D721Med (cell line): ENCODE data around the gene SLC26A9.

ENCODE experiments used
- DNase-seq: peaks from one replicate; pipeline ENCODE4 v3.0.0; 2011; ENCODE audit warnings: low spot score; ENCODE audit not compliant: insufficient read length
- FAIRE-seq: peaks from 2 replicates; lab custom pipeline; 2011; peaks lifted over from hg19 to GRCh38; lab: Jason Lieb, UNC
- TF ChIP-seq, protein P1 (sequence below): IDR thresholded peaks from 2 replicates; pipeline ENCODE4 v1.5.1; 2012; ENCODE audit warnings: mild to moderate bottlenecking, control low read depth; ENCODE audit not compliant: insufficient read depth; ENCODE audit errors: missing control alignments

SLC26A9 gene

DNA sequence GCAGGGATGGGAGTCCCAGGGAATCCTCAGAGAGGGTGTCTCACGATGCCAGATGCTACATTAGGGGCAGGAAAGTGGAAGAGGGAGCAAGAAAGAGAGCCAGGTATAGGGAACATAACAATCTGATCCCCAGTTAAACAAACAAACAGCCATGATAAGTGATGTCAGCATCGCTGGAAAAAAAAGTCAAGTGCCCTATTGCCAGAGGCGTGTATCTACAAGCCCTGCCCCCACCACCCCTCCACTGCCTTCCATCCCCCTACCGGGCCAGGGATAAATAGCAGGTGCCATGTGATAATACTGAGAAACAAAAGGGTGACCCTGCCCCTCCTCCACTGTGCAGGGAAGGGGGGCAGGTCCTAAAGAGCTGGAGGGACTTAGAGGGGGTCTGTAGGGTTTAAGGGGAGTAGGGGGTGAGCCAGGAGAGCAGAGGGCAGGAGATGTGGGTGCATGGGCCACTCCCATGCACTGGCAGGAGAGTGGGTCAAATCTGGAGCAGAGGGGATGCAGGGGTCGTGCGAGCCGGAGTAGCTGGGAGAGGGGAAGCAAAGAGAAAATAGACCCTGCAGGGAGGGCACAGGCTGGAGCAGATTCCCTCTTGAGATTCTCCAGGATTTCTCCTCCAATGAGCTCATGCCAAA lies 3.4 kb downstream of the SLC26A9 start:
- FAIRE-seq: no peak
- no peak for DNase-seq
- TF ChIP-seq, protein P1, sequence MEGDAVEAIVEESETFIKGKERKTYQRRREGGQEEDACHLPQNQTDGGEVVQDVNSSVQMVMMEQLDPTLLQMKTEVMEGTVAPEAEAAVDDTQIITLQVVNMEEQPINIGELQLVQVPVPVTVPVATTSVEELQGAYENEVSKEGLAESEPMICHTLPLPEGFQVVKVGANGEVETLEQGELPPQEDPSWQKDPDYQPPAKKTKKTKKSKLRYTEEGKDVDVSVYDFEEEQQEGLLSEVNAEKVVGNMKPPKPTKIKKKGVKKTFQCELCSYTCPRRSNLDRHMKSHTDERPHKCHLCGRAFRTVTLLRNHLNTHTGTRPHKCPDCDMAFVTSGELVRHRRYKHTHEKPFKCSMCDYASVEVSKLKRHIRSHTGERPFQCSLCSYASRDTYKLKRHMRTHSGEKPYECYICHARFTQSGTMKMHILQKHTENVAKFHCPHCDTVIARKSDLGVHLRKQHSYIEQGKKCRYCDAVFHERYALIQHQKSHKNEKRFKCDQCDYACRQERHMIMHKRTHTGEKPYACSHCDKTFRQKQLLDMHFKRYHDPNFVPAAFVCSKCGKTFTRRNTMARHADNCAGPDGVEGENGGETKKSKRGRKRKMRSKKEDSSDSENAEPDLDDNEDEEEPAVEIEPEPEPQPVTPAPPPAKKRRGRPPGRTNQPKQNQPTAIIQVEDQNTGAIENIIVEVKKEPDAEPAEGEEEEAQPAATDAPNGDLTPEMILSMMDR: no peak

DNA sequence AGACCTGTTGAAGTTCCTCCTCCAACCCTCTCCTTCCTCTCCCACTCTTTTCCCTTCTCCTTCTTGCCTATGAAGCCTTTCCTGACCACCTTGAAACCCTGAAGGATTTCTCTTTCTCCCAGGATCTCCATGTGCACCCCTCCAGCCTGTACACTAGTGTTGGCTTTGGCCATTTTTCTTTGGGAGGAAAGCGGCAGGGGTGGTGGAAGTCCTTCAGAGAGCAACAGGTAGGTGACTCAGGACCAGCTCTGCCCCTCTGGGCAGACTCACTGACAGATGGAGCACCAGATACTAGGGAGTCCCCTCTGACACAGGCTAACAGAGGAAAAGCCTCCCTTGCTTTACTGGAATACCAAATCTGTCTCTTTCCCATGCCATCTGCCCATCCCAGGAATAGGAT lies 4.6 kb downstream of the SLC26A9 start:
- DNase-seq: no peak
- FAIRE-seq: no peak
- TF ChIP-seq, protein P1: no peak

DNA sequence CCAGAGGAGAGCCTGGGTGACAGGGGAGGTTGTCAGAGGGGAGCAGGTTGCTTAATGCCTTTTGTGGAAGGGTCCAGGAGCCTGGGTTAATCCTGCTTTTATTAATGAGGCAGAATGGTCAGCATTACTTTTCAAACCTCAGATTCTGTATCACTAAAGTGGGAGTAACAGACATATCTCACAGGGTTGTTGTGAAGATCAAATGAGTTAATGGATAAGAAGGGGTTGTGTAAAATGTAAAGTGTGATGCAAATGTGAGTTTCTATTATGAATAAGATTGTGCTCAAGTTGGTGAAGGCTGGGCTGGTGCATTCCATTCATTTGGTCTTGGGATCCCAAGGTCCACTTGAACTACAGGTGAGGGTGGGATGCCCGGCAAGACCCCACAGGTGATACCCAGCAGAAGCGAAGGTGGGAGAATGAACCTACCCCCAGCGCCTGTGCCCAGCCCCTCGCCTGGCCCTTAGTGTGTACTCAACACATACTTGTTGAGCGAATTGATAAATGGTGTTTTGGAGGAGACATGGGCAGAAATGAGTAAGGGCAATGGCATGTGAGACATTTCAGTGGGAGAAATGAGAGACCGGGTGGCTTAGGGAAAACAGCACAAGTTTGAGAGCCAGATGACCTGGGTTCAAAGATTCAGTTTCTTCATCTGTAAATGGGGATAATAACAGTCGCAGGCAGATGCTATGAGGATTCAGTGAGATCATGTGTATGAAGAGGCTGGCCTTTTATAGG lies 6.2 kb downstream of the SLC26A9 start:
- DNase-seq: no peak
- no peak for FAIRE-seq
- TF ChIP-seq, protein P1: no peak

DNA sequence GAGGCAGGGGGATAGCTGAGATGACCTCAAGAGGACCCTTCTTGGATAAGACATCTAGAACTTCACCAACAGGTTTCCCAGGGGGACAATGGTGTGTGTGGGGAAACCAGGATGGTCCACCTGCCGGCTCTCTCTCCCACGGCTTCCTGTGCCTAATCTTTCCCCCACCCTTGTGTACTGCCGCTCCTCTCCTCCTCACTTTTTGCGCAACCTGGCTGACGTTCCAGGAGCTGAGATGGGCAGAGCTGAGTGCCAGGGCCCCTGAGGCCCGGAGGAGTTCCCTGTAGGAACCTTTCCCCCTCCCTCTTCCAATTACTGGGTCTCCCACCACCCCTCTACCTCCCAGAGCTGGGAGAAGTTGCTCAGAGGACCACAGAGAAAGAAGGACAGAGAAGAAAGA lies 6.9 kb downstream of the SLC26A9 start:
- FAIRE-seq: no peak

GRCh38 chr1:205935869-205936268 lies 7.4 kb downstream of the SLC26A9 start:
- no peak for FAIRE-seq
- no peak for DNase-seq
- TF ChIP-seq, protein P1: no peak

More for the DNA sequence above, 6.9 kb downstream of the SLC26A9 start:
- TF ChIP-seq, protein P1: no peak
- DNase-seq: no peak

DNA sequence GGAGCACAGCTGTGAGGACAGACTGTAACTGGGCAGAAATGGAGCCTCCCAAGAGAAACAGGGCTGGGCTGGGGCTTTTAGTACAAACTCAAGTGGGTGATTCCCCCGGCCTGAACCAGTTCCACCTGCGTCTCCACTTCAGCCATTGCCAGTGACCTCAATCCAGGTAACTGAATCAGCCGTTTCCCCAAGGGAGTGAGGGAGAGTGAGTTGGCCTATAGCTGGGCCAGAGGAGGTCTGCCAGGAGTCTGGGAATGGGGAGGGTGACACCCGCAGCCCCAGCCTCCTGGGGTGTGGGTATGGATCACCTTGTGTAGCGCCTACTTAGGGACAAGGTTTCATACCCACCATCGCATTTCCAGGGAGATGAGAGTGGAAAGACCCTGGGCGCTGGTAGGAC lies 8.5 kb downstream of the SLC26A9 start:
- TF ChIP-seq, protein P1: no peak

More for the DNA sequence above, 8.5 kb downstream of the SLC26A9 start:
- FAIRE-seq (no peak), DNase-seq (no peak)
